Right atrium auricular region (tissue), 2 donors: ENCODE data around the gene ITSN2. TPM values are rescaled to one million over a fixed set of nuclear protein-coding genes. Genes with fewer than 3 reads are reported as not detected.

Experiments
- DNase-seq: peaks from one replicate; pipeline ENCODE4 v3.0.0-alpha.2; 2019; ENCODE audit warnings: low spot score
- H3K27ac ChIP-seq, 2 donors: fragments of 200-600 bp; sonication (generic); 1 replicate in 1 of 2; 2 replicates in 1 of 2; pipeline ENCODE4 v1.5.1; 2016 to 2019
- H3K27me3 ChIP-seq, 2 donors: fragments of 200-600 bp; sonication (generic); one replicate each; pipeline versions ENCODE4 v1.5.1 to v1.6.0; 2017 to 2019
- H3K36me3 ChIP-seq: fragments of 200-600 bp; sonication (generic); one replicate; pipeline ENCODE4 v1.5.1; 2016
- H3K4me1 ChIP-seq, 2 donors: fragments of 200-600 bp; sonication (generic); one replicate each; pipeline versions ENCODE4 v1.5.1 to v1.6.0; 2017 to 2019
- H3K4me3 ChIP-seq, 2 donors: fragments of 200-600 bp; sonication (generic); 1 replicate in 1 of 2; 2 replicates in 1 of 2; pipeline ENCODE4 v1.5.1; 2017 to 2019; ENCODE audit warnings: mild to moderate bottlenecking in 1 of 2, moderate library complexity in 1 of 2
- H3K9me3 ChIP-seq, 2 donors: fragments of 200-600 bp; sonication (generic); one replicate each; pipeline ENCODE4 v1.5.1; 2019
- total RNA-seq, 2 donors: library from RNA; depleted of rRNA; stranded (reverse); fragments of >200 nt; gene quantifications; one replicate each; pipeline ENCODE4 v1.1.0, GENCODE V29; 2016
- TF ChIP-seq, protein P1 (sequence below), 2 donors: fragments of 200-600 bp; sonication (generic); IDR thresholded peaks; one replicate each; pipeline ENCODE4 v1.5.1; 2019; ENCODE audit warnings: antibody characterized with exemption in 2 of 2

Gene ITSN2
- total RNA-seq, 2 donors from 2014 or later = 40.1 to 40.4 TPM

DNA sequence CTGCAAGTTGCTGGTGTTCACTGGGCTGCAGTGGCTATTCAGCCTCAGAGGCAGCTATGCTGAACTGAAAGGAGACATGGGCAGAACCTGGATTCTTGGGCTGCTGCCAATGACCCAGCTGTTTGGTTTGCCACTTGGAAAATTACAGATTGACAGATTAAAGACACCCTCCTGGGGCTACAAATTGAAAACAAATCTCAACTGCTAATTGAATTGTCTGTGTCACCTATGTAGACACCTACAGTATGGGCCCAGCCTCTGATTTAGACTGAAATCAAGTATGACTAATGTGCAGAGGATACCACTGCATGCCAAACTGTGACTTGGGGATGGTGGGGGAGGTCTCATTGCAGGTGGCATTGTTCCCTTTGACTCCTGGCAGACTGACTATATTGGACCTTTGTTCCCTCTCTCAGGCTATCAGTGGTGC, 42.8 kb downstream of the ITSN2 start:
- DNase-seq = no peak
- no peak overlapping the region for H3K27ac ChIP-seq
- H3K27me3 ChIP-seq = no peaks in the 10 kb centered on the region
- H3K4me3 ChIP-seq = no peak overlapping the region
- no peaks in the 10 kb centered on the region for H3K36me3 ChIP-seq
- TF ChIP-seq, protein P1, sequence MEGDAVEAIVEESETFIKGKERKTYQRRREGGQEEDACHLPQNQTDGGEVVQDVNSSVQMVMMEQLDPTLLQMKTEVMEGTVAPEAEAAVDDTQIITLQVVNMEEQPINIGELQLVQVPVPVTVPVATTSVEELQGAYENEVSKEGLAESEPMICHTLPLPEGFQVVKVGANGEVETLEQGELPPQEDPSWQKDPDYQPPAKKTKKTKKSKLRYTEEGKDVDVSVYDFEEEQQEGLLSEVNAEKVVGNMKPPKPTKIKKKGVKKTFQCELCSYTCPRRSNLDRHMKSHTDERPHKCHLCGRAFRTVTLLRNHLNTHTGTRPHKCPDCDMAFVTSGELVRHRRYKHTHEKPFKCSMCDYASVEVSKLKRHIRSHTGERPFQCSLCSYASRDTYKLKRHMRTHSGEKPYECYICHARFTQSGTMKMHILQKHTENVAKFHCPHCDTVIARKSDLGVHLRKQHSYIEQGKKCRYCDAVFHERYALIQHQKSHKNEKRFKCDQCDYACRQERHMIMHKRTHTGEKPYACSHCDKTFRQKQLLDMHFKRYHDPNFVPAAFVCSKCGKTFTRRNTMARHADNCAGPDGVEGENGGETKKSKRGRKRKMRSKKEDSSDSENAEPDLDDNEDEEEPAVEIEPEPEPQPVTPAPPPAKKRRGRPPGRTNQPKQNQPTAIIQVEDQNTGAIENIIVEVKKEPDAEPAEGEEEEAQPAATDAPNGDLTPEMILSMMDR (IDR thresholded peaks at IDR 0.05) = no peak
- H3K9me3 ChIP-seq = no peaks in the 10 kb centered on the region
- peaks cover 0 to 13% of the 10 kb centered on the region in 2 donors for H3K4me1 ChIP-seq

DNA sequence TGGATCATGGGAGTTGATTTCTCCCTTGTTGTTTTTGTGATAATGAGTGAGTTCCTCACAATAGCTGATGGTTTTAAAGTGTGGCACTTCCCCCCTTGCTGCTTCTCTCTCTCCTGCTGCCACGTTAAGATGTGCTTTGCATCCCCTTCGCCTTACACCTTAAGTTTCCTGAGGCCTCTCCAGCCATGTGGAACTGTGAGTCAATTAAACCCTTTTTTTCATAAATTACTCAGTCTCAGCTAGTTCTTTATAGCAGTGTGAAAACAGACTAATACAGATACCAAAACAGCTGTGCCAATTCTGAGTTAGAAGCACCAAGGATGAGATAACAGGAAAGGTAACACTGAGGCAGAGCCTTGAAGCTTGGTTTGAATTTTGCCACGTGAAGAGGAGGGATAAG, 44.7 kb downstream of the ITSN2 start:
- H3K4me3 ChIP-seq = no peak overlapping the region
- TF ChIP-seq, protein P1 (IDR thresholded peaks at IDR 0.05) = no peak
- no peak for DNase-seq
- peaks cover 0 to 13% of the 10 kb centered on the region in 2 donors for H3K4me1 ChIP-seq
- no peaks in the 10 kb centered on the region for H3K9me3 ChIP-seq
- H3K36me3 ChIP-seq = peaks cover 8% of the 10 kb centered on the region
- no peak overlapping the region for H3K27ac ChIP-seq
- H3K27me3 ChIP-seq = no peaks in the 10 kb centered on the region

DNA sequence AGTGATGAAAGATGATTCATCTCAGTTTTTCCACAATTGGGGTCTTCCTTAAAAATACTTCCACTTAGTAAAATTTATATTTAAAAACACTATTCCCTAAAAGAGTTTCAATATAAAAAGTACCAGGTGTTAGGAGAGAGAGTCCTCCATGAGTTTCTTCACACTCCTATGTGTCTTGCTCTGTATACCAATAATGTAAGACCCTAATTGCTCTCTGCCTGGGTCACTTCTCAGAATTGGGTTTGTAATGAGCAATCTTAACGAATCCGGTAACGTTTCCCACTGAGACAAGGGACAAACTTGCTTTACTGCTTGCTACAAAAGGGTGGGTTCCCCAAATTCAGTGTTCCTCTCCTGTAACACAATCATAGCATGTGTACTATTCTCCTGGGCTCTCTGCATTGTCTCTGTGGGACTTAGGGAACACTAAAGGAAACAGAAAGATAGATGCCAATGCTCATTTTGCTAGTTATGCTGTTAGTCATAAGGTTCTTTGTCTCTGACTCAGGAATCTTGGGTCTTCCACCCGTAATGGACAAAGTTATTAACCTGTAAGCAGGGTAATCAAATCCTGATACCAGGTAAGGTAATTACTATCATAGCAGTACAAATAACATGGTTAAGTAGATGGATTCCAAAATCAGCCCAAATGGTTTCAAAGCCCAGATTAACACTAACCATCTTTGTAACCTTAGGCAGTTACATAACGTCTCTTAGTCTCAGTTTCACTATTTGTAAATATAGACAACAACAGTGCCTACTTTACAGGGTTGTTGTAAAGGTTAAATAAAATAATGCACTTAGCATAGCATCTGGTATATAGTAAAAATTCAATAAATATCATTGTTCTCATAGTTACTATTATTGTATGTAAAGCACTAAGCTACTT, 46.3 kb downstream of the ITSN2 start:
- Histone ChIP-seq H3K4me1 (peaks cover 0 to 13% of the 10 kb centered on the region in 2 donors), H3K9me3 (no peaks in the 10 kb centered on the region), H3K27me3 (no peaks in the 10 kb centered on the region), H3K4me3 (no peak overlapping the region), H3K27ac (no peak overlapping the region), H3K36me3 (peaks cover 22% of the 10 kb centered on the region)
- DNase-seq = no peak
- TF ChIP-seq, protein P1 (IDR thresholded peaks at IDR 0.05) = no peak

DNA sequence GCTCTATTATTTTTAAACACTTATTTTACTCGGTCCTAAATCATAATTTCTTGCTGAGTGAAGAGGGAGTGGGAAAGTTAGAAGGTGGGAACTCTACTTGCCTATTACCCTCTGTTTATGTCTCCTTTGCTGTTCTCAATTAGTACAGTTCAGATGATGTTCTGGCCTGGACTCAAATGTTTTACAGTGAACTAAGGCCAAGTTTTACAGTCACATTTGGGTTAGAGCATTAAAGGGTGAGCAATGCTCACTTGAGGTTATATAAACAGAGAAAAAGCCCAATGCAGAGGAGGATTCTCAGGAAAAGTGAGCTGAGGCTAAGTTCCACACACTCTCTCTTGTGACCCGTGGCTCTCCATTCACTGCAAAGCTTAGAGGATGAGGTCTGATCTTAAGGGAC, 52.4 kb downstream of the ITSN2 start:
- no peak overlapping the region for H3K4me3 ChIP-seq
- H3K36me3 ChIP-seq = peaks cover 50% of the 10 kb centered on the region
- H3K27me3 ChIP-seq = no peaks in the 10 kb centered on the region
- no peak overlapping the region for H3K27ac ChIP-seq
- peaks cover 0 to 14% of the 10 kb centered on the region in 2 donors for H3K4me1 ChIP-seq
- no peaks in the 10 kb centered on the region for H3K9me3 ChIP-seq
- TF ChIP-seq, protein P1 (IDR thresholded peaks at IDR 0.05) = no peak
- no peak for DNase-seq

DNA sequence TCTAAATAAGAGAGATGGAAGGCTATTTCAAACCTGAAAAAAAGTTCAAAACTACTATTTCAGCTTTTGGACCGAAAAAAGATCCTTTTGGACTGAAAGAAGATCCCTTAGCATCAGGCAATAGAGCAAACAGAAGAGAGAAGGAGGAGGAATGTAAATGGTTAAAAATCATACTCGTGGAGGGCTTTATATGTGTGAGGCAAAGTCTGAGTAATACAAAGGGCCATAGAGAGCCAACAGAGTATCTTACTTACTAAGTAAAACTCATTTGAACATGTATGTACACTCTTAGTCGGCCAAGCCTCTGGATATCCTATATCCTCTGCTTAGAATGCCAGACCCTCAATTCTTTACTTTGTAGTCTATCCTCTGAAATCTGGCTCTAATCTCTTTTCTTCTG, 55.7 kb downstream of the ITSN2 start:
- DNase-seq = no peak
- TF ChIP-seq, protein P1 (IDR thresholded peaks at IDR 0.05) = no peak
- Histone ChIP-seq H3K4me1 (peaks cover 0 to 14% of the 10 kb centered on the region in 2 donors), H3K27me3 (no peaks in the 10 kb centered on the region), H3K9me3 (no peaks in the 10 kb centered on the region), H3K36me3 (peaks cover 63% of the 10 kb centered on the region), H3K27ac (peak overlapping the region; percentile 59 to 68), H3K4me3 (no peak overlapping the region)
